Smooth muscle cell of the brain vasculature (primary cell): ENCODE measurements around the gene PNMA8B.

ENCODE experiments used
- DNase-seq: peaks from one replicate; pipeline ENCODE4 v3.0.0-alpha.2; 2012; ENCODE audit warnings: low read depth, low spot score

The PNMA8B gene

DNA sequence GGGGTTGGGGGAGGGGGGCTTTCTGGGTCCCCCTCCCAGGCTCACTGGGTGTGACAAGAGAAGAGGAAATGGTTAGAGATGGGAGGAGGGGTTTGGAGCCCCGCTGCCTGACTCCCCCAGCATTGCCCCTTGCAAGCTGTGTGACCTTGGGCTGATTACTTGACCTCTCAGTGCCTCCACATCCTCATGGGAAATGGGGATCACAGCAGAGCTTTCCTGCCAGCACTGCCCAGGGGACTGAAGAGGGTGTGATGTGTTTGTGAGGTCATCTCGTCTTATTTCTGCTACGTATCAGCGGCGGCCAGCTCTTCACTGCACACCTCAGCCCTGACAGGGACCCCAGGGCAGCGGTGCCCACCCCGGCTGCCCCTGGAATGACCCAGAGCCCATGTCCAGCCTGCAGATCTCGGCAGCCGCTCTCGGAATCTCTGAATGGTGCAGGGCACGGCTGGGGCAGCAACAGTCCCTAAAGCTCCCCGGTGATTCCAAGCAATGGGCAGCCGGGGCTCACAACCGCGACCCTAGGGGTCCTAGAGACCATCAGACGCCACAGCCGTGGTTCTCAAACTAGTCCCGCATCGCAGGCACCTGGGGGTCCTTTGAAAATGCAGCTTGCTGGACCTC is 8.4 kb downstream of the PNMA8B start:
- no peak for DNase-seq

DNA sequence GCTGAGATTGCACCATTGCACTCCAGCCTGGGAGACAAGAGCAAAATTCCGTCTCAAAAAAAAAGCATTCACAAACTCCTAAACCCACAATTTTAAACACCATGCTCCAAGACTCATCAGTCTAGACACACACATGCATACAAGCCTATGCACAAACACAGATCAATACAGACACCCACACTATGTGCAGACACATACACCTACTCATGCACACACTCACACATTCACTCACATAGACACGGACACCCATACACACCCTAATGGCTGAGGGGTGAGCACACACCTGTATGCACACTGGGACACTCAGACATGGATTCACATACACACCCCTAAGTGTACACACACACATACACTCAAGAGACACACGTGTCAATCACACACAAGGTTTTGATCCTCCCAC is 9.3 kb downstream of the PNMA8B start:
- no peak for DNase-seq

- no peak for DNase-seq
Measured at GRCh38 chr19:46484656-46485055, 11.0 kb downstream of the PNMA8B start.

GRCh38 chr19:46482631-46483030 is 13.0 kb downstream of the PNMA8B start:
- no peak for DNase-seq

GRCh38 chr19:46481947-46482346 is 13.7 kb downstream of the PNMA8B start:
- no peak for DNase-seq

GRCh38 chr19:46481223-46481848 is 14.3 kb downstream of the PNMA8B start:
- DNase-seq = no peak

- no peak for DNase-seq
Measured at GRCh38 chr19:46480415-46480814, 15.3 kb downstream of the PNMA8B start.

DNA sequence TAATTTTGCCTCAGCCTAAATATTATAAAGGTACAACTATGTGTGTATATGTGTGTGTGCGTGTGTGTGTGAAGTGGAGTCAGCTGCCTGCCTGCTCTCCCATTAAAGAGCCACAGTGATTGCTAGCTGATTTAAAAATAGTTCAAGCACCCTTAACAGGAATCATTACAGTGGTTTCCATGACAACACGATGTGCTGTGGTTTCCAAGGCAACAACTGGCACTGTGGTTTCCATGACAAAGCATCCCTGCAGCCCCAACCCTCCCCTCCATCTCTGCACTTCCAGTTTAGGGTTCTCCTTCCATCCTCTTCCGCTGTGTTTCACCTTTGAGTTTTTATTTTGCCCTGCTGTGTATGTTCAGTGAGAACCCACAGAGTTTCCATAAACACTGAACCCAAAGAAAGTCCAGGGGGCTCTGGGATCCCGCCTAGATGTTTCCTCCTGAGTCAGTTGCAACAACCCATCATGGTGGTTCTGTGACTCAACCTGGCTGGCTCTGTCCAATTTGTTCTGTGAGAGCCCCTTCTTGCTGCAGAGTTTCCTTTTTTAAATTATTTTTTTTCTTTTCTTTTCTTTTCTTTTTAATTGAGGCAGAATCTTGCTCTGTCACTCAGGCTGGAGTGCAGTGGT is 17.2 kb downstream of the PNMA8B start:
- DNase-seq = no peak

DNA sequence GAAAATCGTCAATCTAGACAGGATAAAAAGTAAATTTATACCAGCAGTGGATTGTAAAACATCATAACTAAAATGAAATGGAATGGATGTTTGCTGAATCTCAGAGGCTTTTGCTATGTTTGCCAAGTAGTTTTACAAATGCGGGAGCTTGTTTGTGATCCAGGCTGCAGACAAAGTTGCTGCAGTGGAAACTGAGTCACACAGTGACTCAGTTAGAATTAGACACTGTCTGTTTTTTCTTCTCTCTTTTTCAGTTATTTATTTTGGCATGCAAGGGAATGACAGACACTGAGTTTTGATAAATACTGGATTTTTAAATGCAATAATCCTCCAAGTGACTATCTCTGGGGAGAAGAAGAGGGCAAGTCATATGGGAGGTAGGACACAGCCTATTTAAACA is 19.7 kb downstream of the PNMA8B start:
- DNase-seq = no peak

GRCh38 chr19:46474211-46474610 is 21.5 kb downstream of the PNMA8B start:
- no peak for DNase-seq

DNA sequence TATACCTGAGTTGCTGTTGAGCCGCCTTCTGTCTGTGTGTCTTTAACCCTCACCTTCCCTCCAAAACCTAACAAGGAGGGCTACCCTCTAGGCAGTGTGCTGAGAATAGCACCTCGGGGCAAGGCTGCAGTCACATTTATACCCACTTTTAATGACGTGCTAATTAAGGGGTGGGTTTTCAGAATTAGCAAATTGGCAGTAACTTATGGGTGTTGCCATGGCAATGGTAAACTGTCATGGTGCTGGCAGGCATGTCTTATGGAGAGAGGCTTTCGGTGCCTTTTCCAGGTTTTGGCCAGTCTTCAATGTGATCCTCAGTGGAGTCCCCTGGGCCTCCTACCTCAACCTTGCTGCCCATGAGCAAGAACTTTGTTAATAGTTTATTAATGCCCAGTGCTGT is 23.1 kb downstream of the PNMA8B start:
- no peak for DNase-seq

DNA sequence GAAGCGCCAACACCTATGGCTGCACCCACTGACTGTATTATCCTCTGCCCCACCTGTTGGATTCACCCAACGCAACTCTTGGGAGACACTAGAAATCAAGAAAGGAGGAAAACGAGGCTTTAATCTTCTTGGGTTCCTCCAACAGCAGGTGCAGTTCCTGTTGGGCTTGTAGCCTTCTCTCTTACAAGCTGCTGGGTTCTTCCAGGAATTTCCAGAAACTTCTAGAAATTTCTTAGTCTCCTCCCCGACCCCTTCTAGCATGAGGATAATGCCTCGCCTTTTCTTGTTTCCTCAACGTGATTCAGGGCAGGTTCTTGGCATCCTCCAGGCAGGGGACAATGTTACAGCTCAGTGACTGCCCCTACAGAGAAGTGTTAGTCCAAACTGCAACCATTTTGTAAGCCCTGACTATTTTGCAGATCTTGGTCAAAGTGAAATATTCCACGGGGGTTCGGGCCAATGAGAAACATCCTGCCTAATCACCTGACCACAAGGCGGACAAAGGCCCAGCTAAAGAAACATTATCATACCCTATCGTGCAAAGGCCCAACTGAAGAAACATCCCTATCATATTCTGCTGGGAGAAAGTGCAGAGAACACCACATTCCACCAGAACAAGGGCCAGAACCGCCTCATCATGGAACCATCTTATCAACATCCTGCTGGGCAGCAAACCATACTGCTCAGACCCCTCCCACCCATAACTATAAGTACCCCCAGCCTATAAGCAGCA is 23.7 kb downstream of the PNMA8B start:
- DNase-seq = no peak

GRCh38 chr19:46471116-46471733 is 24.4 kb downstream of the PNMA8B start, which contains the start of gene PNMA8A:
Gene PNMA8A, minus strand, starts transcription at chr19:46471563. Its CDS starts 528 bp downstream, at chr19:46471035.
- DNase-seq = no peak

- no peak for DNase-seq
Measured at GRCh38 chr19:46470376-46470775, 25.3 kb downstream of the PNMA8B start.

DNA sequence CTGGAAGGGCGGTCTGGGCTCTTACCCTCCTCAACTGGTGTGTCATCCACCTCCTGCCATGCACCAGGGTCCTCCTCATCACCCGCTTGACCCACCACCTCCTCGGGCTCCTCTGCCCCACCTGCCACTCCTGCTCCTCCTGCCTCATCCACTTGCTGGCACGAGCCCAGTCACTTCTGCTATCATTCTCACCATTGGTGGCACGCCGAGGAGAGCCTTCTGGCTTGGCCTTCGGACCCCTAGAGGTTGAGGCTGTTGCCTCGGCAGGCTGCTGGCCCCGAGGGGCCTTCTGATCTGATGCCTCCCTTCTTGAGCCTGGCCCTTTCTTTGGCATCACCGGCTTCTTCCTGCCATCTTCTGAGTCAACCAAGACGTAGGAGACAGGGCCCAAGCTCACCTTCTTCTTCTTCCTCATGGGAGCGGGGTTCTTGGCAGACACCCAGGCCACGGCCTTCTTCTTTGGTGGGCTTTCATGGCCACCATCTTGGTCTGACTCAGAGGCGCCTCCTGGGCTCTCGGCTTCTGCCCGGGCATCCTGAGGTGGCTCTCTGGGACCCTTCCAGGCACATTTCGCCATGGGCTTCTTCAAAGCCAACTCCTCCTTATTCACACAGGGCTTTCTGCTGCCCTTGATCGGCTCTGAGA is 26.0 kb downstream of the PNMA8B start:
- no peak for DNase-seq

- DNase-seq = no peak
Measured at GRCh38 chr19:46466536-46467196, 29.0 kb downstream of the PNMA8B start.

- DNase-seq = no peak
Measured at GRCh38 chr19:46463516-46463915, 32.2 kb downstream of the PNMA8B start.

- DNase-seq = no peak
Measured at GRCh38 chr19:46461537-46461936, 34.1 kb downstream of the PNMA8B start.

- no peak for DNase-seq
Measured at GRCh38 chr19:46460981-46461380, 34.7 kb downstream of the PNMA8B start.

- DNase-seq = no peak
Measured at GRCh38 chr19:46460055-46460454, 35.6 kb downstream of the PNMA8B start.

DNA sequence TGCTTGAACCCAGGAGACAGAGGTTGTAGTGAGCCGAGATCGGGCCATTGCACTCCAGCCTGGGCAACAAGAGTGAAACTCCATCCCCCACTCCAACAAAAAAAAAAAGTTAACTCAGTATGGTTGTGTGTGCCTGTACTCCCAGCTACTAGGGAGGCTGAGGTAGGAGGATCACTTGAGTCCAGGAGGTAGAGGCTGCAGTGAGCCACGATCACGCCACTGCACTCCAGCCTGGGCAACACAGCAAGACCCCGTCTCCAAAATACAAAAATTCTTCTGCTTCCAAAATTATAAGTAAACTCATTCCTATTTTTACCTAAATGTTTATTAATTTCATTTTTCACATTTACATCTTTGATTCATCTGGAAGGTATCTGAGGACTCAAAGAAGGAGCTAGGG is 38.7 kb downstream of the PNMA8B start:
- DNase-seq = no peak
